T follicular helper cell (primary cell): ENCODE measurements around the gene ZNF700.
A peak's percentile ranks its signal among the peaks of the same experiment; 100 is the strongest.
"Not testable (repeated sequence)": the region's sequence is repeated elsewhere in the genome, so short reads cannot be mapped to it uniquely, and the experiment has no call there.

Experiments
- DNase-seq: peaks from one replicate; pipeline ENCODE4 v3.0.0-alpha.2; 2020; ENCODE audit warnings: low read depth

The ZNF700 gene

GRCh38 chr19:11987405-11988281 is 62.7 kb downstream of the ZNF700 start:
- peak; percentile 86 for DNase-seq

- no peak for DNase-seq
Measured at GRCh38 chr19:11989112-11989456, 64.2 kb downstream of the ZNF700 start.

- DNase-seq: not testable (repeated sequence)
Measured at GRCh38 chr19:11991921-11992320, 67.0 kb downstream of the ZNF700 start.

- DNase-seq: no peak
Measured at GRCh38 chr19:11995174-11995573, 70.3 kb downstream of the ZNF700 start.
